ENCODE measurements around the gene CCNI2. TPM values are rescaled to one million over a fixed set of nuclear protein-coding genes. Genes with fewer than 3 reads are reported as not detected.

The CCNI2 gene
- total and polyA plus RNA-seq, 10 of the 15 experiments (the other 5 are each of a cell fraction or from before 2014, with no cell fraction given), result 1.8 to 8.0 (median 3.2) TPM

DNA sequence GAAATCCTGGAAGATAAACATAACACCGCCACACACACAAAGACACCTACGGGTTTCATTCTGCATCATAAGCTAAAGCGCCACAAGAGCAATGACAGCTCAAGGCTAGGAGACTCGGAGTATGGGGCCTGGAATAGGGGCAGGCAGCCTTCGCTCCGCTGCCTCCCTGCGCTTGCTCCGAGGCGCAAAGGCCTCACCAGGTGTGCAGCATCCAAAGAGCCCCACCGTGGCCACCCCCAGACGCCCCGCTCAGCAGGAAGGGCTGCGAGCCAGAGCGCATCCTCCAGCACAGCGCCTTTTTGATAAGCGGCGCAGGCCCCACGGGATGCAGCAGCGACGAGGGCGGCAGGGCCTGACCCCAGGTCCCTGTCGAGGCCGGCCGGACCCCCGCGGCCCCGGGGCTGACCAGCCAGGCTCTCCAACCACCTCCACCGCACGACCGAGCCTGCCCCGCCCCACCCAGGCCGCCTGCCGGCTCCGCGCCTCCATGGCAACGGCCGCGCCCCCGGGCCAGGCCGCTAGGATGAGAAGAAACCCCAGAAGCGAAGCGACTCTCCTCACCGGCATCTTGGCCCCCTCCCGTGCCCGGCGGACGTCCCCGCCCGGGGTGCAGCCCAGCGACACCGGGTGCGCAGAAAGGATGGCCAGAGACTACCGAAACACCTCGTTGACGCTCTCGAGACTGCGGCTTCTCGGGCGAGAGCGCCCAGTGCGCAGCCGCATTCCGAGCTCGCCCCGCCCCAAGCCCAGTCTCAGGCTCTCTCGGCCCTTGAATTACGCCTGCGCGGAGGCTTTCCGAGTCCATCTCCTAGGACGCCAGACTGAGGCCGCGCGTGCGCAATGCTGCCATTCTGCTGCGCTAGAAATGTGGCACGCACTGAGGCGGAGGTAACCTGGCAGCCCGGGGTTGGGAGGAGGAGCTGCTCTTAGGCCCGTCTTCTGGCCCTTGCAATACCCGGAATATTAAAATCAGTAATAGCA lies 10.1 kb upstream of the CCNI2 start, which contains the start of gene KIF3A (continued):
- TF ChIP-seq, protein P1, sequence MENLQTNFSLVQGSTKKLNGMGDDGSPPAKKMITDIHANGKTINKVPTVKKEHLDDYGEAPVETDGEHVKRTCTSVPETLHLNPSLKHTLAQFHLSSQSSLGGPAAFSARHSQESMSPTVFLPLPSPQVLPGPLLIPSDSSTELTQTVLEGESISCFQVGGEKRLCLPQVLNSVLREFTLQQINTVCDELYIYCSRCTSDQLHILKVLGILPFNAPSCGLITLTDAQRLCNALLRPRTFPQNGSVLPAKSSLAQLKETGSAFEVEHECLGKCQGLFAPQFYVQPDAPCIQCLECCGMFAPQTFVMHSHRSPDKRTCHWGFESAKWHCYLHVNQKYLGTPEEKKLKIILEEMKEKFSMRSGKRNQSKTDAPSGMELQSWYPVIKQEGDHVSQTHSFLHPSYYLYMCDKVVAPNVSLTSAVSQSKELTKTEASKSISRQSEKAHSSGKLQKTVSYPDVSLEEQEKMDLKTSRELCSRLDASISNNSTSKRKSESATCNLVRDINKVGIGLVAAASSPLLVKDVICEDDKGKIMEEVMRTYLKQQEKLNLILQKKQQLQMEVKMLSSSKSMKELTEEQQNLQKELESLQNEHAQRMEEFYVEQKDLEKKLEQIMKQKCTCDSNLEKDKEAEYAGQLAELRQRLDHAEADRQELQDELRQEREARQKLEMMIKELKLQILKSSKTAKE (IDR thresholded peaks at IDR 0.05; ENCODE audit: low read depth, poor library complexity, severe bottlenecking), result no peak
- TF ChIP-seq ZSCAN29 (IDR thresholded peaks at IDR 0.05) (no peak), MTA2 (IDR thresholded peaks at IDR 0.05; ENCODE audit: low read depth) (no peak), TAF1 (IDR thresholded peaks at IDR 0.05; ENCODE audit: borderline replicate concordance, low read depth, low read length) (0 out of 2 replicates have a peak, but pooled peaks have one; percentile 34), IRF4 (IDR thresholded peaks at IDR 0.05; ENCODE audit: low read depth, low read length) (no peak), SRF (IDR thresholded peaks at IDR 0.05; ENCODE audit: low read depth in 2 of 2, low read length in 2 of 2) (no peak), HDAC6 (IDR thresholded peaks at IDR 0.05; ENCODE audit: unreplicated experiment) (no peak), PML (IDR thresholded peaks at IDR 0.05; ENCODE audit: low read length) (no peak), ASH2L (IDR thresholded peaks at IDR 0.05; ENCODE audit: borderline replicate concordance, low read depth) (0 out of 2 replicates have a peak, but pooled peaks have one; percentile 87), NFYB (IDR thresholded peaks at IDR 0.05; ENCODE audit: insufficient read depth, low read depth, low read length) (no peak)
- TF ChIP-seq, protein P2, sequence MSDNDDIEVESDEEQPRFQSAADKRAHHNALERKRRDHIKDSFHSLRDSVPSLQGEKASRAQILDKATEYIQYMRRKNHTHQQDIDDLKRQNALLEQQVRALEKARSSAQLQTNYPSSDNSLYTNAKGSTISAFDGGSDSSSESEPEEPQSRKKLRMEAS (IDR thresholded peaks at IDR 0.05; ENCODE audit: low read depth, low read length), result no peak
- TF ChIP-seq, protein P3, sequence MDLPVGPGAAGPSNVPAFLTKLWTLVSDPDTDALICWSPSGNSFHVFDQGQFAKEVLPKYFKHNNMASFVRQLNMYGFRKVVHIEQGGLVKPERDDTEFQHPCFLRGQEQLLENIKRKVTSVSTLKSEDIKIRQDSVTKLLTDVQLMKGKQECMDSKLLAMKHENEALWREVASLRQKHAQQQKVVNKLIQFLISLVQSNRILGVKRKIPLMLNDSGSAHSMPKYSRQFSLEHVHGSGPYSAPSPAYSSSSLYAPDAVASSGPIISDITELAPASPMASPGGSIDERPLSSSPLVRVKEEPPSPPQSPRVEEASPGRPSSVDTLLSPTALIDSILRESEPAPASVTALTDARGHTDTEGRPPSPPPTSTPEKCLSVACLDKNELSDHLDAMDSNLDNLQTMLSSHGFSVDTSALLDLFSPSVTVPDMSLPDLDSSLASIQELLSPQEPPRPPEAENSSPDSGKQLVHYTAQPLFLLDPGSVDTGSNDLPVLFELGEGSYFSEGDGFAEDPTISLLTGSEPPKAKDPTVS (IDR thresholded peaks at IDR 0.05; ENCODE audit: low read depth, low read length), result no peak
- TF ChIP-seq, protein P4, sequence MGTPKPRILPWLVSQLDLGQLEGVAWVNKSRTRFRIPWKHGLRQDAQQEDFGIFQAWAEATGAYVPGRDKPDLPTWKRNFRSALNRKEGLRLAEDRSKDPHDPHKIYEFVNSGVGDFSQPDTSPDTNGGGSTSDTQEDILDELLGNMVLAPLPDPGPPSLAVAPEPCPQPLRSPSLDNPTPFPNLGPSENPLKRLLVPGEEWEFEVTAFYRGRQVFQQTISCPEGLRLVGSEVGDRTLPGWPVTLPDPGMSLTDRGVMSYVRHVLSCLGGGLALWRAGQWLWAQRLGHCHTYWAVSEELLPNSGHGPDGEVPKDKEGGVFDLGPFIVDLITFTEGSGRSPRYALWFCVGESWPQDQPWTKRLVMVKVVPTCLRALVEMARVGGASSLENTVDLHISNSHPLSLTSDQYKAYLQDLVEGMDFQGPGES (IDR thresholded peaks at IDR 0.05), result no peak
- TF ChIP-seq, protein P5, sequence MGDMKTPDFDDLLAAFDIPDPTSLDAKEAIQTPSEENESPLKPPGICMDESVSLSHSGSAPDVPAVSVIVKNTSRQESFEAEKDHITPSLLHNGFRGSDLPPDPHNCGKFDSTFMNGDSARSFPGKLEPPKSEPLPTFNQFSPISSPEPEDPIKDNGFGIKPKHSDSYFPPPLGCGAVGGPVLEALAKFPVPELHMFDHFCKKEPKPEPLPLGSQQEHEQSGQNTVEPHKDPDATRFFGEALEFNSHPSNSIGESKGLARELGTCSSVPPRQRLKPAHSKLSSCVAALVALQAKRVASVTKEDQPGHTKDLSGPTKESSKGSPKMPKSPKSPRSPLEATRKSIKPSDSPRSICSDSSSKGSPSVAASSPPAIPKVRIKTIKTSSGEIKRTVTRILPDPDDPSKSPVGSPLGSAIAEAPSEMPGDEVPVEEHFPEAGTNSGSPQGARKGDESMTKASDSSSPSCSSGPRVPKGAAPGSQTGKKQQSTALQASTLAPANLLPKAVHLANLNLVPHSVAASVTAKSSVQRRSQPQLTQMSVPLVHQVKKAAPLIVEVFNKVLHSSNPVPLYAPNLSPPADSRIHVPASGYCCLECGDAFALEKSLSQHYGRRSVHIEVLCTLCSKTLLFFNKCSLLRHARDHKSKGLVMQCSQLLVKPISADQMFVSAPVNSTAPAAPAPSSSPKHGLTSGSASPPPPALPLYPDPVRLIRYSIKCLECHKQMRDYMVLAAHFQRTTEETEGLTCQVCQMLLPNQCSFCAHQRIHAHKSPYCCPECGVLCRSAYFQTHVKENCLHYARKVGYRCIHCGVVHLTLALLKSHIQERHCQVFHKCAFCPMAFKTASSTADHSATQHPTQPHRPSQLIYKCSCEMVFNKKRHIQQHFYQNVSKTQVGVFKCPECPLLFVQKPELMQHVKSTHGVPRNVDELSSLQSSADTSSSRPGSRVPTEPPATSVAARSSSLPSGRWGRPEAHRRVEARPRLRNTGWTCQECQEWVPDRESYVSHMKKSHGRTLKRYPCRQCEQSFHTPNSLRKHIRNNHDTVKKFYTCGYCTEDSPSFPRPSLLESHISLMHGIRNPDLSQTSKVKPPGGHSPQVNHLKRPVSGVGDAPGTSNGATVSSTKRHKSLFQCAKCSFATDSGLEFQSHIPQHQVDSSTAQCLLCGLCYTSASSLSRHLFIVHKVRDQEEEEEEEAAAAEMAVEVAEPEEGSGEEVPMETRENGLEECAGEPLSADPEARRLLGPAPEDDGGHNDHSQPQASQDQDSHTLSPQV (IDR thresholded peaks at IDR 0.05), result 0 out of 2 replicates have a peak, but pooled peaks have one; percentile 27
- TF ChIP-seq, protein P6, sequence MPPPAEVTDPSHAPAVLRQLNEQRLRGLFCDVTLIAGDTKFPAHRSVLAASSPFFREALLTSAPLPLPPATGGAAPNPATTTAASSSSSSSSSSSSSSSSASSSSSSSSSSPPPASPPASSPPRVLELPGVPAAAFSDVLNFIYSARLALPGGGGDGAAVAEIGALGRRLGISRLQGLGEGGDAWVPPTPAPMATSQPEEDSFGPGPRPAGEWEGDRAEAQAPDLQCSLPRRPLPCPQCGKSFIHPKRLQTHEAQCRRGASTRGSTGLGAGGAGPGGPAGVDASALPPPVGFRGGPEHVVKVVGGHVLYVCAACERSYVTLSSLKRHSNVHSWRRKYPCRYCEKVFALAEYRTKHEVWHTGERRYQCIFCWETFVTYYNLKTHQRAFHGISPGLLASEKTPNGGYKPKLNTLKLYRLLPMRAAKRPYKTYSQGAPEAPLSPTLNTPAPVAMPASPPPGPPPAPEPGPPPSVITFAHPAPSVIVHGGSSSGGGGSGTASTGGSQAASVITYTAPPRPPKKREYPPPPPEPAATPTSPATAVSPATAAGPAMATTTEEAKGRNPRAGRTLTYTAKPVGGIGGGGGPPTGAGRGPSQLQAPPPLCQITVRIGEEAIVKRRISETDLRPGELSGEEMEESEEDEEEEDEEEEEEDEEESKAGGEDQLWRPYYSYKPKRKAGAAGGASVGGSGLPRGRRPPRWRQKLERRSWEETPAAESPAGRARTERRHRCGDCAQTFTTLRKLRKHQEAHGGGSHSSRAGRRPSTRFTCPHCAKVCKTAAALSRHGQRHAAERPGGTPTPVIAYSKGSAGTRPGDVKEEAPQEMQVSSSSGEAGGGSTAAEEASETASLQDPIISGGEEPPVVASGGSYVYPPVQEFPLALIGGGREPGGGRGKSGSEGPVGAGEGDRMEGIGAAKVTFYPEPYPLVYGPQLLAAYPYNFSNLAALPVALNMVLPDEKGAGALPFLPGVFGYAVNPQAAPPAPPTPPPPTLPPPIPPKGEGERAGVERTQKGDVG (CRISPR knock-in tag; IDR thresholded peaks at IDR 0.05), result no peak
